ENCODE data around the gene CDH4. TPM values are rescaled to one million over a fixed set of nuclear protein-coding genes. Genes with fewer than 3 reads are reported as not detected.
"Not testable (repeated sequence)": the region's sequence is repeated elsewhere in the genome, so short reads cannot be mapped to it uniquely, and the experiment has no call there.

The CDH4 gene
- total RNA-seq, 1 experiment from 2014 or later, result not detected

- no peaks in the 10 kb centered on the region for H3K9me2 ChIP-seq (ENCODE audit: insufficient read depth)
- peaks cover 77% of the 10 kb centered on the region for H3K27me3 ChIP-seq (ENCODE audit: insufficient read depth, low read depth)
- no peak for DNase-seq
- POLR2A ChIA-PET (ENCODE audit: unreplicated experiment), result no interaction called here
- no peaks in the 10 kb centered on the region for H3K9me3 ChIP-seq (ENCODE audit: insufficient read depth, low read depth)
- no peak overlapping the region for H2AFZ ChIP-seq
- no peaks in the 10 kb centered on the region for H3F3A ChIP-seq (ENCODE audit: insufficient read depth, low read depth)
- intact Hi-C loops (cut with micrococcal nuclease; ENCODE audit: unreplicated experiment), result no loop called here
- H3K36me3 ChIP-seq (ENCODE audit: low read depth), result no peaks in the 10 kb centered on the region
- CTCF ChIA-PET, result no interaction called here
- no peaks in the 10 kb centered on the region for H3K4me1 ChIP-seq (replicated peaks; ENCODE audit: insufficient read depth)
- H3K79me2 ChIP-seq (ENCODE audit: low read depth), result no peaks in the 10 kb centered on the region
- no peaks in the 10 kb centered on the region for H4K20me1 ChIP-seq (ENCODE audit: insufficient read depth)
- no peak overlapping the region for H3K27ac ChIP-seq
- BruUV-seq (replicated peaks), result no TSS peak
- no peak overlapping the region for H3K4me2 ChIP-seq
- TF ChIP-seq EZH2 (IDR thresholded peaks at IDR 0.05; ENCODE audit: low read depth) (no peak), CTCF (conservative IDR thresholded peaks at IDR 0.05) (no peak)
- no peak overlapping the region for H3K4me3 ChIP-seq
Observed at GRCh38 chr20:61405007-61405406, 152.9 kb downstream of the CDH4 start.

- H4K20me1 ChIP-seq (ENCODE audit: insufficient read depth); CTCF ChIA-PET; H2AFZ ChIP-seq; H3K4me3 ChIP-seq; H3K27ac ChIP-seq; POLR2A ChIA-PET (ENCODE audit: unreplicated experiment); H3K79me2 ChIP-seq (ENCODE audit: low read depth); intact Hi-C loops (cut with micrococcal nuclease; ENCODE audit: unreplicated experiment); DNase-seq; BruUV-seq (replicated peaks); H3K4me2 ChIP-seq; H3K9me3 ChIP-seq (ENCODE audit: insufficient read depth, low read depth); H3F3A ChIP-seq (ENCODE audit: insufficient read depth, low read depth); H3K4me1 ChIP-seq (replicated peaks; ENCODE audit: insufficient read depth); H3K36me3 ChIP-seq (ENCODE audit: low read depth); H3K9me2 ChIP-seq (ENCODE audit: insufficient read depth): not testable (repeated sequence)
- H3K27me3 ChIP-seq (ENCODE audit: insufficient read depth, low read depth), result peaks cover 66% of the 10 kb centered on the region
Observed at GRCh38 chr20:61406773-61407172, 154.7 kb downstream of the CDH4 start.

- no peaks in the 10 kb centered on the region for H3K9me3 ChIP-seq (ENCODE audit: insufficient read depth, low read depth)
- no peak for TF ChIP-seq EZH2 (IDR thresholded peaks at IDR 0.05; ENCODE audit: low read depth)
- no peak for TF ChIP-seq CTCF (conservative IDR thresholded peaks at IDR 0.05)
- ChIA-PET POLR2A (ENCODE audit: unreplicated experiment) (no interaction called here), CTCF (no interaction called here)
- H3K27me3 ChIP-seq (ENCODE audit: insufficient read depth, low read depth), result peaks cover 66% of the 10 kb centered on the region
- H3K4me3 ChIP-seq, result no peak overlapping the region
- no peaks in the 10 kb centered on the region for H4K20me1 ChIP-seq (ENCODE audit: insufficient read depth)
- H3F3A ChIP-seq (ENCODE audit: insufficient read depth, low read depth), result no peaks in the 10 kb centered on the region
- intact Hi-C loops (cut with micrococcal nuclease; ENCODE audit: unreplicated experiment), result no loop called here
- no peaks in the 10 kb centered on the region for H3K36me3 ChIP-seq (ENCODE audit: low read depth)
- H2AFZ ChIP-seq, result no peak overlapping the region
- no peaks in the 10 kb centered on the region for H3K9me2 ChIP-seq (ENCODE audit: insufficient read depth)
- H3K27ac ChIP-seq, result no peak overlapping the region
- no peaks in the 10 kb centered on the region for H3K79me2 ChIP-seq (ENCODE audit: low read depth)
- no peak overlapping the region for H3K4me2 ChIP-seq
- no peak for DNase-seq
- BruUV-seq (replicated peaks), result no TSS peak
- H3K4me1 ChIP-seq (replicated peaks; ENCODE audit: insufficient read depth), result no peaks in the 10 kb centered on the region
Observed at GRCh38 chr20:61407561-61407960, 155.5 kb downstream of the CDH4 start.

GRCh38 chr20:61408951-61409740 lies 157.1 kb downstream of the CDH4 start:
- Histone ChIP-seq H3K9me3 (ENCODE audit: insufficient read depth, low read depth) (no peaks in the 10 kb centered on the region), H3K27me3 (ENCODE audit: insufficient read depth, low read depth) (peaks cover 64% of the 10 kb centered on the region), H3K9me2 (ENCODE audit: insufficient read depth) (no peaks in the 10 kb centered on the region), H4K20me1 (ENCODE audit: insufficient read depth) (no peaks in the 10 kb centered on the region), H3K4me2 (no peak overlapping the region), H3K4me3 (no peak overlapping the region), H3K79me2 (ENCODE audit: low read depth) (no peaks in the 10 kb centered on the region), H2AFZ (no peak overlapping the region), H3F3A (ENCODE audit: insufficient read depth, low read depth) (no peaks in the 10 kb centered on the region), H3K27ac (no peak overlapping the region), H3K36me3 (ENCODE audit: low read depth) (no peaks in the 10 kb centered on the region), H3K4me1 (replicated peaks; ENCODE audit: insufficient read depth) (no peaks in the 10 kb centered on the region)
- POLR2A ChIA-PET (ENCODE audit: unreplicated experiment), result interaction anchor here (0.5 to 0.6 kb wide), 2 partner anchors 68 to 713 kb away, joined by 3 to 5 read pairs; no protein-coding TSS in a partner anchor
- CTCF ChIA-PET, result no interaction called here
- no peak for DNase-seq
- TF ChIP-seq CTCF (conservative IDR thresholded peaks at IDR 0.05) (no peak), EZH2 (IDR thresholded peaks at IDR 0.05; ENCODE audit: low read depth) (no peak)
- BruUV-seq (replicated peaks), result no TSS peak
- intact Hi-C loops (cut with micrococcal nuclease; ENCODE audit: unreplicated experiment), result no loop called here
